Activated B cell treated with CpG ODN at 0.5 μM for 24 hours (primary cell): ENCODE measurements around the gene CORIN. TPM values are rescaled to one million over a fixed set of nuclear protein-coding genes. Genes with fewer than 3 reads are reported as not detected.
"Not testable (repeated sequence)": the region's sequence is repeated elsewhere in the genome, so short reads cannot be mapped to it uniquely, and the experiment has no call there.

ENCODE experiments used
- ATAC-seq: fragments of 200-7000 bp; cut with Tn5 transposase; one replicate; pipeline ENCODE4 v1.10.0; 2021; ENCODE audit warnings: low read depth, mild to moderate bottlenecking, moderate library complexity
- CTCF ChIA-PET: fragments of 350-600 bp; sonication (Branson Sonifier 250); formaldehyde crosslinking; loops from one replicate; lab custom pipeline; 2021; ENCODE audit warnings: antibody characterized with exemption; lab: Charles Lee
- POLR2A ChIA-PET: fragments of 350-600 bp; sonication (Branson Sonifier 250); formaldehyde crosslinking; loops from one replicate; lab custom pipeline; 2021; ENCODE audit warnings: antibody characterized with exemption; lab: Charles Lee
- DNase-seq: peaks from one replicate; pipeline ENCODE4 v3.0.0; 2022
- H3K27ac Mint-ChIP-seq: one replicate; pipeline ENCODE4 v1.8.0; 2020; ENCODE audit warnings: mixed read lengths
- H3K27me3 Mint-ChIP-seq: one replicate; pipeline ENCODE4 v1.8.0; 2021; ENCODE audit warnings: mixed read lengths
- H3K36me3 Mint-ChIP-seq: one replicate; pipeline ENCODE4 v1.8.0; 2021; ENCODE audit warnings: low read depth, mixed read lengths
- H3K4me1 Mint-ChIP-seq: one replicate; pipeline ENCODE4 v1.8.0; 2021; ENCODE audit warnings: mixed read lengths
- H3K4me3 Mint-ChIP-seq: one replicate; pipeline ENCODE4 v1.8.0; 2020; ENCODE audit warnings: mild to moderate bottlenecking, mixed read lengths
- H3K9me3 Mint-ChIP-seq: one replicate; pipeline ENCODE4 v1.8.0; 2020; ENCODE audit warnings: mixed read lengths
- CTCF ChIP-seq: fragments of 200-600 bp; IDR thresholded peaks from one replicate; pipeline ENCODE4 v1.8.0; 2022; ENCODE audit warnings: antibody characterized with exemption, mild to moderate bottlenecking
- intact Hi-C: fragments of 100-400 bp; cut with micrococcal nuclease; formaldehyde crosslinking; loops from one replicate; pipeline ENCODE4 v1.15.1; 2024
- total RNA-seq: library from RNA; stranded (reverse); gene quantifications from 2 replicates; pipeline ENCODE4 v1.2.3, GENCODE V29; 2022

CORIN gene
- total RNA-seq, 1 donor from 2014 or later, result not detected

DNA sequence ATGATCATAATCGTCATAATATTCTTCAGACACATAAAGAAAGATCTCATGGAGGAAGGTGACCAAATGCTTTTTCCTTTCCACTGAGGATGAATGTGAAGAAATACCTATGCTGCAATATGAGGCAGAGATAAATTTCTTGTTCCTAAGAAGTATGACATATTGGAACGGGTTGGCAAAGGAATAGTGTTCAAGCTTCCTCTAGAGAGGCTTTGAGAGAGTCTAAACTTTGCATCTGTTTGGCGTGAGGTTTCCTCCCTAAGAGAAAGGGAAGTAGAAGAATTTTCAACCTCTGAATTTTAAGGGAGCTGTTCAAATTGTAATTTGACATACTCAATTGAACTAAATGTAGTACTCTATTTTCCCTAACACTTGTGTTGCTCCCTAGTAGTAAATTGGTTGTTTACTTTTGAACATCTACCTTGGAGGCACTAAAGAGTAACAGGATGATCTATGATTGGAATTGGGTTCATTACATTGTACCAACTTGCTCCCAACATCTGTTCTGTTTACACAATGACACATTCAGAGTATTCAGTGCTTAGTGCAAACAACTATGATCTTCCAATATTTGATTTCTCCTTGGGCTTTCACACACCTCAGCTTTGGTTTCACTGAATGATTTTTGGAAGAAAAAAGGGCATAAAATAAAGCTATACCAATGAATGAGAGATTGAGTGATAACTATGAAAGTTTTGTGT lies 122.0 kb downstream of the CORIN start:
- CTCF ChIA-PET, result interaction anchor here (1.0 to 1.2 kb wide), 2 partner anchors 8 to 121 kb away, joined by 3 read pairs; no protein-coding TSS in a partner anchor
- Mint-ChIP-seq H3K4me1 (no peaks in the 10 kb centered on the region), H3K36me3 (no peaks in the 10 kb centered on the region), H3K4me3 (no peak overlapping the region), H3K9me3 (no peaks in the 10 kb centered on the region), H3K27me3 (peaks cover 17% of the 10 kb centered on the region), H3K27ac (no peak overlapping the region)
- DNase-seq (no peak), ATAC-seq (no peak)
- intact Hi-C loops, result no loop called here
- POLR2A ChIA-PET, result no interaction called here
- no peak for TF ChIP-seq CTCF

DNA sequence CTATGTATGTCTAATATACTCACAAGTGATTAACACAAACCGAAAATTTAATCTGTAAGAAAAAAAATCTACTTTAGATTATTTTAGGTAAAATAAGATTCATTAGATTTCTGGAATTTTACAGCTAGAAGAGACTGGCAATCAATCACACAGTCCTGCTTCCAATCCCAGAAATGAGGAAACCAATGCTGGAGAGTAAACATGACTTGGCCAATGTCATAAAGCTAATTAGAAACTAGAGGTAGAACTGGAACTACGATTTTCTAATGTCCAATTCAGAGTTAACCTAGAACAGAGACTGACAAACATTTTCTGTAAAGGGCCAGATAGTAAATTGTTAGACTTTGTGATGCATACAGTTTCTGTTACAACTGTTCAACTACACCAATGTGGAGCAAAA lies 123.6 kb downstream of the CORIN start:
- peaks cover 22% of the 10 kb centered on the region for H3K27me3 Mint-ChIP-seq
- POLR2A ChIA-PET, result no interaction called here
- no peaks in the 10 kb centered on the region for H3K36me3 Mint-ChIP-seq
- H3K27ac Mint-ChIP-seq, result no peak overlapping the region
- no peaks in the 10 kb centered on the region for H3K4me1 Mint-ChIP-seq
- intact Hi-C loops, result no loop called here
- ATAC-seq (no peak), DNase-seq (no peak)
- no peak for TF ChIP-seq CTCF
- CTCF ChIA-PET, result no interaction called here
- H3K4me3 Mint-ChIP-seq, result no peak overlapping the region
- no peaks in the 10 kb centered on the region for H3K9me3 Mint-ChIP-seq

GRCh38 chr4:47713129-47713834 lies 124.6 kb downstream of the CORIN start:
- Mint-ChIP-seq H3K9me3 (no peaks in the 10 kb centered on the region), H3K27ac (no peak overlapping the region), H3K27me3 (peaks cover 23% of the 10 kb centered on the region), H3K4me1 (no peaks in the 10 kb centered on the region), H3K36me3 (no peaks in the 10 kb centered on the region), H3K4me3 (no peak overlapping the region)
- no peak for DNase-seq
- ChIA-PET CTCF (no interaction called here), POLR2A (no interaction called here)
- ATAC-seq, result no peak
- no peak for TF ChIP-seq CTCF
- intact Hi-C loops, result no loop called here

GRCh38 chr4:47711646-47712045 lies 126.2 kb downstream of the CORIN start:
- no peak for ATAC-seq
- intact Hi-C loops, result no loop called here
- Mint-ChIP-seq H3K9me3 (no peaks in the 10 kb centered on the region), H3K27me3 (peaks cover 16% of the 10 kb centered on the region), H3K27ac (no peak overlapping the region), H3K4me3 (no peak overlapping the region), H3K4me1 (no peaks in the 10 kb centered on the region), H3K36me3 (no peaks in the 10 kb centered on the region)
- CTCF ChIA-PET, result no interaction called here
- no peak for TF ChIP-seq CTCF
- no peak for DNase-seq
- POLR2A ChIA-PET, result no interaction called here

- H3K9me3 Mint-ChIP-seq, result no peaks in the 10 kb centered on the region
- H3K36me3 Mint-ChIP-seq, result no peaks in the 10 kb centered on the region
- intact Hi-C loops, result no loop called here
- DNase-seq (no peak), ATAC-seq (no peak)
- ChIA-PET CTCF (no interaction called here), POLR2A (no interaction called here)
- H3K27ac Mint-ChIP-seq, result no peak overlapping the region
- no peak for TF ChIP-seq CTCF
- H3K4me1 Mint-ChIP-seq, result no peaks in the 10 kb centered on the region
- no peak overlapping the region for H3K4me3 Mint-ChIP-seq
- H3K27me3 Mint-ChIP-seq, result peaks cover 19% of the 10 kb centered on the region
These were observed 126.7 kb downstream of the CORIN start for GRCh38 chr4:47711183-47711582.

DNA sequence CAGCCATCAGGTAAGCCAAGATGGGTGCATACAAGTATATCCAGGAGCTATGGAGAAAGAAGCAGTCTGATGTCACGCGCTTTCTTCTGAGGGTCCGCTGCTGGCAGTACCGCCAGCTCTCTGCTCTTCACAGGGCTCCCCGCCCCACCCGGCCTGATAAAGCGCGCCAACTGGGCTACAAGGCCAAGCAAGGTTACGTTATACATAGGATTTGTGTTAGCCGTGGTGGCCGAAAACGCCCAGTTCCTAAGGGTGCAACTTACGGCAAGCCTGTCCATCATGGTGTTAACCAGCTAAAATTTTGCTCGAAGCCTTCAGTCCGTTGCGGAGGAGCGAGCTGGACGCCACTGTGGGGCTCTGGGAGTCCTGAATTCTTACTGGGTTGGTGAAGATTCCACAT lies 131.5 kb downstream of the CORIN start:
- ATAC-seq, H3K4me1 Mint-ChIP-seq, H3K9me3 Mint-ChIP-seq, POLR2A ChIA-PET, DNase-seq, H3K36me3 Mint-ChIP-seq, H3K27ac Mint-ChIP-seq, H3K4me3 Mint-ChIP-seq: not testable (repeated sequence)
- intact Hi-C loops, result loop anchor here (5.0 kb wide), 1 partner anchor 226 kb away; no protein-coding TSS in a partner anchor
- CTCF ChIA-PET, result interaction anchor here (0.9 kb wide), 1 partner anchor 19 kb away, joined by 3 read pairs; no protein-coding TSS in a partner anchor
- H3K27me3 Mint-ChIP-seq, result peaks cover 30% of the 10 kb centered on the region
